GM12892 (cell line): ENCODE results near the gene PLPP7.

Source experiments
- POLR2A ChIP-seq: IDR thresholded peaks from 2 replicates; pipeline ENCODE4 v1.6.1; 2011; ENCODE audit warnings: low read depth, low read length, control low read depth
- POLR2AphosphoS5 ChIP-seq: IDR thresholded peaks from 2 replicates; pipeline ENCODE4 v1.6.1; 2011; ENCODE audit warnings: low read depth, low read length, control low read depth
- TAF1 ChIP-seq: IDR thresholded peaks from 2 replicates; pipeline ENCODE4 v1.6.1; 2011; ENCODE audit warnings: low read depth, mild to moderate bottlenecking, control low read depth, low read length, borderline replicate concordance

- TF ChIP-seq TAF1, result no peak
- no peak for TF ChIP-seq POLR2AphosphoS5
- TF ChIP-seq POLR2A, result no peak
Measured at GRCh38 chr9:131258186-131258585, 31.3 kb upstream of the PLPP7 start.
